OCI-M2 (cell line): ENCODE data around the gene SFXN4.

Experiments used
- DNase-seq: peaks from one replicate; lab custom pipeline; 2025; ENCODE audit not compliant: unreplicated experiment; lab: John Stamatoyannopoulos, UW

SFXN4 gene

GRCh38 chr10:119165171-119166117 lies at the start of gene SFXN4:
SFXN4 (minus strand) TSS chr10:119165714; CDS start chr10:119165647, 67 bp downstream.
- DNase-seq = no peak

- DNase-seq = no peak
These were observed 46.3 kb upstream of the SFXN4 start for GRCh38 chr10:119211625-119212441.

- no peak for DNase-seq
These were observed 45.7 kb upstream of the SFXN4 start for GRCh38 chr10:119211176-119211575.

GRCh38 chr10:119210633-119211032 lies 45.1 kb upstream of the SFXN4 start:
- no peak for DNase-seq

GRCh38 chr10:119209736-119210355 lies 44.3 kb upstream of the SFXN4 start:
- DNase-seq = no peak

- DNase-seq = no peak
These were observed 43.7 kb upstream of the SFXN4 start for GRCh38 chr10:119209035-119209735.

GRCh38 chr10:119208553-119208940 lies 43.0 kb upstream of the SFXN4 start:
- DNase-seq = no peak

GRCh38 chr10:119207713-119208552 lies 42.4 kb upstream of the SFXN4 start:
- DNase-seq = no peak

GRCh38 chr10:119207366-119207666 lies 41.8 kb upstream of the SFXN4 start, which contains the start of gene GRK5:
GRK5 (plus strand) TSS chr10:119207571; CDS start chr10:119207918, 347 bp downstream.
- DNase-seq = no peak

GRCh38 chr10:119206603-119207365 lies 41.3 kb upstream of the SFXN4 start:
- DNase-seq = no peak

GRCh38 chr10:119205894-119206602 lies 40.5 kb upstream of the SFXN4 start:
- no peak for DNase-seq

- no peak for DNase-seq
These were observed 37.5 kb upstream of the SFXN4 start for GRCh38 chr10:119203006-119203405.

- no peak for DNase-seq
These were observed 35.7 kb upstream of the SFXN4 start for GRCh38 chr10:119201233-119201632.

- no peak for DNase-seq
These were observed 33.9 kb upstream of the SFXN4 start for GRCh38 chr10:119199231-119199992.

- DNase-seq = no peak
These were observed 32.9 kb upstream of the SFXN4 start for GRCh38 chr10:119198438-119198837.

- no peak for DNase-seq
These were observed 32.4 kb upstream of the SFXN4 start for GRCh38 chr10:119197921-119198320.

- DNase-seq = no peak
These were observed 26.4 kb upstream of the SFXN4 start for GRCh38 chr10:119191881-119192280.
